ENCODE results near the gene ABT1. TPM values are rescaled to one million over a fixed set of nuclear protein-coding genes. Genes with fewer than 3 reads are reported as not detected.

Gene ABT1
- total RNA-seq, 4 donors from 2014 or later, result 11.0 to 22.1 (median 13.5) TPM

DNA sequence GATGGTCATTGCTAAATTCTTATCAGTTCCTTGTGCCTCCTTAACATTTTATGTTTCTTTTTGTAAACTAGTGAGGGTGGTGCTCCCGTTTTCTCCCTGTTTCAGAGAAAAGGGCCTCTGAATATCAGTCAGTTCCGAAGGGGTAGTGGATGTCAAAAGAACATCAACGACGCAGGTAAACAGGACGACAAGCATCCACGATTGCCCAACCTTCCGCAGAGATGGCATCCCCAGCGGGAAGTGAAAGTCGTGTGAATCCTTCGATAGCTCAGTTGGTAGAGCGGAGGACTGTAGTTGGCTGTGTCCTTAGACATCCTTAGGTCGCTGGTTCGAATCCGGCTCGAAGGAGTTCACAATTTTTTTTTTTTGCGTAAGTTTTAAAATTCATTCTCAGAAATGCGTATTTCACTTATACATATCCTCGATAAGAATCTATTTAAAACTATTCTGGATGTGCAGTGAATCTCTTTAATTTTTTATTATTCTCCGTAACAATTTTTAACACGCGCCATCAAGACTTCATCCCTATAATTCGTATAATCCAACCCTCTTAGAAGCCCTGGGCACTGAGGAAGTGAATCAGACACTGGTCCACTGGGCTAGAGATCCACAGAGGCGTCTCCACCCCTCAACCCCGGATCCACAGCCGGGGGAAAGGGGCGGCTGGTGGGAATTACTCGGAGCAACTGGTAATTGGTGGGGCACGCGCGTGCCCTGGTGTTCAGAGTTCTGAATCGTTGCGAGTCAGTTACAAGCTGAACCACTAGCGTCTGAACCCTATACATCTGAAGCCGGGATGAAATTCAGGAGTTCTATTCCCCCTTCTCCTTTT is 27.9 kb upstream of the ABT1 start:
- ATAC-seq (ENCODE audit: low FRiP score) (peak; percentile 78), DNase-seq (ENCODE audit: low spot score) (peak; percentile 100)

DNA sequence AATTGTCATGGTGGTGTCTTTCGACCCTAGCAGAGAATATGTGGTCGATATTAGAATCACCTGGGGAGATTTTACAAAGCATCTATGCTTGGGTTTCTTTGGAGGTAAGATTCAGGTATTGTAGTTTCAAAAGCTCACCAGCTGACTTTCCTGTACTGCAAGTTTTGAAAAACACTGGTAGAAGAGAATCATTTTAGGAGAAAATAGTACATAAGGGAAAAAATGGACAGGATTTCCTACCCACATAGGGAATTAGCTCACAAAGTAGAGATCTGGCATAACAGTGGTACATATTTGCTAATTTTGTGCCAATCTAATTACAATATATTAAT is 27.4 kb upstream of the ABT1 start:
- TF ChIP-seq, protein P1, sequence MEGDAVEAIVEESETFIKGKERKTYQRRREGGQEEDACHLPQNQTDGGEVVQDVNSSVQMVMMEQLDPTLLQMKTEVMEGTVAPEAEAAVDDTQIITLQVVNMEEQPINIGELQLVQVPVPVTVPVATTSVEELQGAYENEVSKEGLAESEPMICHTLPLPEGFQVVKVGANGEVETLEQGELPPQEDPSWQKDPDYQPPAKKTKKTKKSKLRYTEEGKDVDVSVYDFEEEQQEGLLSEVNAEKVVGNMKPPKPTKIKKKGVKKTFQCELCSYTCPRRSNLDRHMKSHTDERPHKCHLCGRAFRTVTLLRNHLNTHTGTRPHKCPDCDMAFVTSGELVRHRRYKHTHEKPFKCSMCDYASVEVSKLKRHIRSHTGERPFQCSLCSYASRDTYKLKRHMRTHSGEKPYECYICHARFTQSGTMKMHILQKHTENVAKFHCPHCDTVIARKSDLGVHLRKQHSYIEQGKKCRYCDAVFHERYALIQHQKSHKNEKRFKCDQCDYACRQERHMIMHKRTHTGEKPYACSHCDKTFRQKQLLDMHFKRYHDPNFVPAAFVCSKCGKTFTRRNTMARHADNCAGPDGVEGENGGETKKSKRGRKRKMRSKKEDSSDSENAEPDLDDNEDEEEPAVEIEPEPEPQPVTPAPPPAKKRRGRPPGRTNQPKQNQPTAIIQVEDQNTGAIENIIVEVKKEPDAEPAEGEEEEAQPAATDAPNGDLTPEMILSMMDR (IDR thresholded peaks at IDR 0.05), result no peak
- ATAC-seq (ENCODE audit: low FRiP score) (no peak), DNase-seq (ENCODE audit: low spot score) (no peak)

More for the DNA sequence above, 27.9 kb upstream of the ABT1 start:
- TF ChIP-seq, protein P1 (IDR thresholded peaks at IDR 0.05), result no peak

DNA sequence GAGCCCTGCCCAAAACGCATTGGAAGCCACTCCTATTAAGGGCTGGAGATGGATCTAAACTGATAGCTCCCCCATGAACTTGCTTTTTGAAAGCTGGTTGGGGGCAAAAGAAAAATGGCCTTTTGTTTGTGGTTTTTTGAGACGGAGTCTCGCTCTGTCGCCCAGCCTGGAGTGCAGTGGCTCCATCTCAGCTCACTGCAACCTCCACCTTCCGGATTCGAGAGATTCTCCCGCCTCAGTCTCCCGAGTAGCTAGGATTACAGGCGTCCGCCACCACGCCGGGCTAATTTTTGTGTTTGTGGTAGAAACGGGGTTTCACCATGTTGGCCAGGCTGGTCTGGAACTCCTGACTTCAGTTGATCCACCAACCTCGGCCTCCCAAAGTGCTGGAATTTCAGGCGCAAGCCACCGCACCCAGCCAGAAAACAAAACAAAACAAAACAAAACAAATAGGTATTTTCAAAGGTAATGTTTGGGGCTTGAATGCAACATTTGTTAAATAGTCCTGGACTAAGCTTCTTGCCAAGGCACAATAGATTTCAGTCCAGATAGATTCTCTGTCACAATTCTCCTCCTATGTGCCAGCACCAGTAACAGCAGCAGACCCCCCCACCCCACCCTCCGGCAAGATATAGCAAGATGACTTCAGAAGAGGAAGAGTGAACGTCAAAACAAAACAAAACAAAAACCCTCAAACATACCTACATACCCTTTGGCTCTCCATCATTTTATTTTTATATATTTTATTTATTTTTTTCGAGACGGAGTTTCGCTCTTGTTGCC is 26.5 kb upstream of the ABT1 start:
- TF ChIP-seq, protein P1 (IDR thresholded peaks at IDR 0.05), result no peak
- DNase-seq (ENCODE audit: low spot score), result no peak
- ATAC-seq (ENCODE audit: low FRiP score), result no peak

DNA sequence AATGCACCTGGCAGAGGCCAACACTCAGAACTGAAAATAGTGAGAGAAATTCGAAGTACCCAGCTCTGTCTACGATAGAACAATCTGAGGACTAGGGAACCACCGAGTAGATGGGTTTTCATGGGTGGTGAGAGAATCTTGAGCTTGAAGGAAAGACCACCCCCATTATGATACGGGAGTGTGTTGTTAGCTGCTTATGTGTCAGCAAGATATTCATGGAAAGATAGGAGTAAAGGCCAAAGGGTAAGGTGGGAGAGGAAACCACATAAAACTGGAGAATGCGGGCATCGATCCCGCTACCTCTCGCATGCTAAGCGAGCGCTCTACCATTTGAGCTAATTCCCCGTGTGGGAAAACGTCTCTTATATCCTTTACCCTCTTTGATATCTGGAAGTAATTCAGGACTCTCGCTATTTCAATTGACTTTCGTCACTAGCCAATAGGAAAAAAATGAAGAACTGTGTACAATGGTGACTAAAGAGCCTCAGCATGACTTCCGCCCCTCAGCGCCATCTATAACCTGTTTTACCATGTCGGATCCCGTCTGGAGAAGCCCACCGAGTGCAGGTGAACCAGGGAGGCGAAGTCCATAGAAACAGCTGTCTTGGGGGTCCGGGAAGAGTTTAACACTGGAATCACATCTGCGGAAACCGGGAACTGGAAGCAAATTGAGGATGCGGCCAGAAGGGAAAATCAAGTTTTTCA is 25.0 kb upstream of the ABT1 start:
- ATAC-seq (ENCODE audit: low FRiP score) (peak; percentile 70), DNase-seq (ENCODE audit: low spot score) (no peak)
- TF ChIP-seq, protein P1 (IDR thresholded peaks at IDR 0.05), result no peak

DNA sequence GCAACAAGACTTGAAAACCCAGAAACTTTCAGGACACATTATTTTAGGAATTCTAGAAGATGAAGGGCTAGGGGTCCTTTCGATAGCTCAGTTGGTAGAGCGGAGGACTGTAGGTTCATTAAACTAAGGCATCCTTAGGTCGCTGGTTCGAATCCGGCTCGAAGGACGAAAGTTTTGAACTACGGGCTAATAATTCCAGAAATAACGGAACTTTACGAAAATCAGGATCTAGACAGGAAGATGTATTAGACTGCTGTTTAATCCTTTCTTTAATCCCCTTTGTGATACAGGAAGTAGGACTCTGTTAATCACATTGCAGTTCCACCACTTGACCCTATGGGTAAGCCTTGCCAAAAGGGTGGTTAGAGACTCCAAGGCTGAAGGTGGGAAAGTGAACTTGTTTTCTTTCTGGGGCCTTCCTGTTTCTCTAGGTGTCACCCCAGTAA is 21.2 kb upstream of the ABT1 start:
- ATAC-seq (ENCODE audit: low FRiP score) (no peak), DNase-seq (ENCODE audit: low spot score) (no peak)
- TF ChIP-seq, protein P1 (IDR thresholded peaks at IDR 0.05), result no peak

DNA sequence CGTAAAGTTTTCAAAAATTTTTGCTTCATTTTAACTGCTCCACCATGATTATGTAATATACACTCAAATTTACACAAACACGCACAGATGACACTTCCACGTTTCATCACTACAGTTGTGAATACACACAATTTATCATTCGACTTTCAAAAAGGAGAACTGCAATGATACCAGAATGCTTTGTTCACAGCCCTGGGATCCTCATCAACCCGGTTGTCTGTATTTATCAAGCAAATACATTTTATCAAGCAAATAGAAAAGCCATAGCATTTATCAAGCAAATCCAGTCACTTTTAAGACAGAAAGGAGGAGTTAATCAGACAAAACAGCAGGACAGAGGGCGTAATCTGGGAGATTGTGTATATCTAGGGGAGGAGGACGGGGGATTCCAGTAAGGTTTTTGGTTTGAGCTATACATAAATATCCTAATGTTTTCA is 20.3 kb upstream of the ABT1 start:
- DNase-seq (ENCODE audit: low spot score) (no peak), ATAC-seq (ENCODE audit: low FRiP score) (no peak)
- TF ChIP-seq, protein P1 (IDR thresholded peaks at IDR 0.05), result no peak
